ENCODE measurements around the gene KCNH3.

GRCh38 chr12:49554266-49554665 lies 15.4 kb downstream of the KCNH3 start:
- TF ChIP-seq CTCF (IDR thresholded peaks at IDR 0.05) (no peak), POLR2A (IDR thresholded peaks at IDR 0.05) (no peak)

Data from right lobe of liver (tissue), 4 donors.